Caco-2 (cell line): ENCODE data around the gene INPP4A. TPM values are rescaled to one million over a fixed set of nuclear protein-coding genes. Genes with fewer than 3 reads are reported as not detected.
"Not testable (repeated sequence)": the region's sequence is repeated elsewhere in the genome, so short reads cannot be mapped to it uniquely, and the experiment has no call there.

ENCODE experiments used
- BruUV-seq: library from RNA; stranded (reverse); fragments of 400-500 nt; replicated peaks from 2 replicates; lab custom pipeline; 2021; lab: Mats Ljungman, UMichigan
- CTCF ChIA-PET: fragments of 300-600 bp; sonication (Branson Sonifier 250); formaldehyde crosslinking; loops from one replicate; lab custom pipeline; 2022; ENCODE audit warnings: antibody characterized with exemption; lab: Charles Lee
- POLR2A ChIA-PET: fragments of 300-600 bp; sonication (Branson Sonifier 250); formaldehyde crosslinking; loops from one replicate; lab custom pipeline; 2022; ENCODE audit warnings: antibody characterized with exemption; lab: Charles Lee
- DNase-seq, 2 experiments: peaks; one replicate each; pipeline versions ENCODE4 v3.0.0 to v3.0.0-alpha.2; 2020 to 2022
- H3K27me3 ChIP-seq: replicated peaks from 2 replicates; pipeline ENCODE4 v1.6.0; 2011; ENCODE audit warnings: low read length; ENCODE audit not compliant: control insufficient read depth, insufficient read depth
- H3K36me3 ChIP-seq: 2 replicates; pipeline ENCODE4 v1.5.1; 2011; ENCODE audit warnings: low read length; ENCODE audit not compliant: control insufficient read depth, insufficient read depth
- H3K4me1 ChIP-seq: fragments of 250-450 bp; sonication (Bioruptor Pico); 2 replicates; pipeline ENCODE4 v1.5.1; 2020; ENCODE audit warnings: mild to moderate bottlenecking
- H3K4me3 ChIP-seq: 2 replicates; pipeline ENCODE4 v1.5.1; 2011; ENCODE audit warnings: low read depth, mild to moderate bottlenecking, control low read depth, low read length
- H3K9me3 ChIP-seq: fragments of 250-450 bp; sonication (Bioruptor Pico); 2 replicates; pipeline ENCODE4 v1.5.1; 2020; ENCODE audit warnings: mild to moderate bottlenecking, moderate library complexity
- H3K27ac Mint-ChIP-seq: one replicate; pipeline ENCODE4 v1.8.0; 2022; ENCODE audit warnings: mixed read lengths; ENCODE audit not compliant: unreplicated experiment
- H3K27me3 Mint-ChIP-seq: one replicate; pipeline ENCODE4 v1.8.0; 2022; ENCODE audit warnings: mixed read lengths; ENCODE audit not compliant: insufficient read depth, unreplicated experiment
- H3K36me3 Mint-ChIP-seq: one replicate; pipeline ENCODE4 v1.8.0; 2022; ENCODE audit warnings: mild to moderate bottlenecking, mixed read lengths; ENCODE audit not compliant: insufficient read depth, unreplicated experiment
- H3K4me1 Mint-ChIP-seq: one replicate; pipeline ENCODE4 v1.8.0; 2022; ENCODE audit warnings: low read depth, mixed read lengths; ENCODE audit not compliant: unreplicated experiment
- H3K4me3 Mint-ChIP-seq: one replicate; pipeline ENCODE4 v1.8.0; 2022; ENCODE audit warnings: mild to moderate bottlenecking, moderate library complexity, mixed read lengths; ENCODE audit not compliant: unreplicated experiment
- H3K9me3 Mint-ChIP-seq: one replicate; pipeline ENCODE4 v1.8.0; 2022; ENCODE audit warnings: mixed read lengths; ENCODE audit not compliant: unreplicated experiment
- intact Hi-C: fragments of 100-400 bp; cut with micrococcal nuclease; formaldehyde crosslinking; loops from one replicate; pipeline ENCODE4 v1.10.0; 2022; ENCODE audit not compliant: unreplicated experiment
- total RNA-seq: library from RNA; stranded (reverse); gene quantifications from 2 replicates; pipeline ENCODE4 v1.2.3, GENCODE V29; 2022
- TF ChIP-seq, protein P1 (sequence below), 2 experiments: fragments of 200-600 bp in 1 of 2; IDR thresholded peaks; 1 replicate in 1 of 2; 2 replicates in 1 of 2; pipeline versions ENCODE4 v1.5.1 to v1.8.0; 2011 to 2022; ENCODE audit warnings: antibody characterized with exemption in 1 of 2, control low read depth in 1 of 2, inconsistent platforms in 1 of 2, low read depth in 1 of 2, low read length in 1 of 2, mild to moderate bottlenecking in 1 of 2, moderate library complexity in 1 of 2; ENCODE audit not compliant: insufficient read depth in 1 of 2, severe bottlenecking in 1 of 2, unreplicated experiment in 1 of 2

Gene INPP4A
- total RNA-seq, 1 experiment from 2014 or later, result 26.3 TPM

DNA sequence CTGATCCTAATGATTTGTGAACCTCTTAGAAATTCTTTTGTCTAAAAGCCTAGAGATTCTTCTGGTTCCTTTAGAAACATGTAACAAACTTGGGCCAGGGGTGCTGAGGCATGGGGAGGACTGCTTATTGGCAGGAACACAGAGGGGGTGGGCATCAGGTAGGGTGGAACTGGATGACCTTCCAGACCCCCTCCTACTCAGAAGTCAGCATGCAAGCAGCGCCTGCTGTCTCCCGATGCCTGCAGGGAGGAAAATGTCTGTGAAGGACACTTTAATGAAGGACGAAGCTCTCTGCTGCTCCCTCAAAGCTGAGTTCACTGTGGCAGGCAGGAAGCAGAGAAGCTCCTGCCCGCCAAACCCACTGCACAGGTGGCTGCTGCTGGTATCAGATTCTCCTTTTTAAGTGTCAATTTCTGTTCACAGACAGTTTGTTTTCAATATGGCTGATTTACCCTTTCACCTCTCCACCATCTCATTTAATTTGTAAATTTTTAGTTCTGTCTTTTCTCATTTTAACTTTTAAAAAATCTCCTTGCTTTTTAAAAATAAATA lies 144.3 kb downstream of the INPP4A start:
- Mint-ChIP-seq H3K4me1 (no peaks in the 10 kb centered on the region), H3K4me3 (no peak overlapping the region), H3K27me3 (no peaks in the 10 kb centered on the region), H3K9me3 (no peaks in the 10 kb centered on the region), H3K27ac (no peak overlapping the region), H3K36me3 (peaks cover 7% of the 10 kb centered on the region)
- H3K4me3 ChIP-seq, result no peak overlapping the region
- no peaks in the 10 kb centered on the region for H3K36me3 ChIP-seq
- no peaks in the 10 kb centered on the region; the same call in 1 of the 2 replicates for H3K9me3 ChIP-seq
- DNase-seq, result no peak
- TF ChIP-seq, protein P1, sequence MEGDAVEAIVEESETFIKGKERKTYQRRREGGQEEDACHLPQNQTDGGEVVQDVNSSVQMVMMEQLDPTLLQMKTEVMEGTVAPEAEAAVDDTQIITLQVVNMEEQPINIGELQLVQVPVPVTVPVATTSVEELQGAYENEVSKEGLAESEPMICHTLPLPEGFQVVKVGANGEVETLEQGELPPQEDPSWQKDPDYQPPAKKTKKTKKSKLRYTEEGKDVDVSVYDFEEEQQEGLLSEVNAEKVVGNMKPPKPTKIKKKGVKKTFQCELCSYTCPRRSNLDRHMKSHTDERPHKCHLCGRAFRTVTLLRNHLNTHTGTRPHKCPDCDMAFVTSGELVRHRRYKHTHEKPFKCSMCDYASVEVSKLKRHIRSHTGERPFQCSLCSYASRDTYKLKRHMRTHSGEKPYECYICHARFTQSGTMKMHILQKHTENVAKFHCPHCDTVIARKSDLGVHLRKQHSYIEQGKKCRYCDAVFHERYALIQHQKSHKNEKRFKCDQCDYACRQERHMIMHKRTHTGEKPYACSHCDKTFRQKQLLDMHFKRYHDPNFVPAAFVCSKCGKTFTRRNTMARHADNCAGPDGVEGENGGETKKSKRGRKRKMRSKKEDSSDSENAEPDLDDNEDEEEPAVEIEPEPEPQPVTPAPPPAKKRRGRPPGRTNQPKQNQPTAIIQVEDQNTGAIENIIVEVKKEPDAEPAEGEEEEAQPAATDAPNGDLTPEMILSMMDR (IDR thresholded peaks at IDR 0.05; ENCODE audit: insufficient read depth in 1 of 2, low read depth in 1 of 2, low read length in 1 of 2, severe bottlenecking in 1 of 2, unreplicated experiment in 1 of 2), result no peak
- BruUV-seq, result no TSS peak
- H3K4me1 ChIP-seq, result peaks cover 5% of the 10 kb centered on the region
- POLR2A ChIA-PET, result no interaction called here
- CTCF ChIA-PET, result no interaction called here
- no peaks in the 10 kb centered on the region for H3K27me3 ChIP-seq
- intact Hi-C loops, result no loop called here

DNA sequence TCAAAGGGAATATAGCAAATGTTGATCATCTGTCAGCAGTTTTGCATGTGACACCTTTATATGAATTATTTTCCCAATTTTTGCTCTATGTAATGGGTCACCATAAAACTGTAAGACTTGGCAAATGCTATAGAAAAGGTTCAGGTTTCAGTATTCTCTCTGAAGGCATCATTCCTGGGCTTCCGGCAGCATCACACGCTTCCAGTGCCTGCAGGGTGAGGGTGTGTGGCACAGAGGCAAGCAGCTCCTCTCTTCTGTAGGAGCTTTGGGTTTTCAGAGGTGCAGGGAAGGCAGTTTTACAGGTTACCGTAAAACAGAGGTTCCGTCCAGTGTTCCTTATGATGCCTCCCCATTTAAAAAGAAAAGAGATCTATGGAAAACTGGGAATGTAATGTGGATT lies 144.8 kb downstream of the INPP4A start:
- no TSS peak for BruUV-seq
- Mint-ChIP-seq H3K4me3 (no peak overlapping the region), H3K36me3 (peaks cover 8% of the 10 kb centered on the region), H3K4me1 (no peaks in the 10 kb centered on the region), H3K27ac (no peak overlapping the region), H3K9me3 (no peaks in the 10 kb centered on the region), H3K27me3 (no peaks in the 10 kb centered on the region)
- CTCF ChIA-PET, result no interaction called here
- Histone ChIP-seq H3K4me3 (no peak overlapping the region), H3K4me1 (no peaks in the 10 kb centered on the region; the same call in 1 of the 2 replicates), H3K27me3 (no peaks in the 10 kb centered on the region), H3K36me3 (no peaks in the 10 kb centered on the region), H3K9me3 (no peaks in the 10 kb centered on the region; the same call in 1 of the 2 replicates)
- POLR2A ChIA-PET, result no interaction called here
- intact Hi-C loops, result no loop called here
- TF ChIP-seq, protein P1 (IDR thresholded peaks at IDR 0.05; ENCODE audit: insufficient read depth in 1 of 2, low read depth in 1 of 2, low read length in 1 of 2, severe bottlenecking in 1 of 2, unreplicated experiment in 1 of 2), result no peak
- DNase-seq, result no peak

DNA sequence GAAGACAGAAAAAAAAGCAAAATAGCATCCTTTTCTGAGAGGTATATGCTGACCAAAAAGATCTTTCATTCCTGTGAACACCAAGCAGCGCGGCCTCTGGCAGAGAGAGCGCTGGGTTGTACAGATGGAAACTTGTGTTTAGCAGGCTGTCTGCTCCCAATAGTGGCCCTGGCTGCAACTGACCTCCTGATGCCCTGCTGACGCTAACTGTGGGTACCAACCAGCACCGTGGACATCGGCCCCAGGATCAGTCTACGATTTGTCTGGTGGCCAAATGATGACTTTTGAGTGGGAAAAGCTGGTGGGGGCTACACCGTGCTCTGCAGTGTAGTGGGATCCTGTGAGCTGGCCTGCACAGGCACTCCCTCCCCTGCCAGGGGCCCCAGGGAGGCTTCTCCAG lies 147.9 kb downstream of the INPP4A start:
- H3K36me3 Mint-ChIP-seq, result peaks cover 21% of the 10 kb centered on the region
- H3K9me3 ChIP-seq, result no peaks in the 10 kb centered on the region; the same call in 1 of the 2 replicates

DNA sequence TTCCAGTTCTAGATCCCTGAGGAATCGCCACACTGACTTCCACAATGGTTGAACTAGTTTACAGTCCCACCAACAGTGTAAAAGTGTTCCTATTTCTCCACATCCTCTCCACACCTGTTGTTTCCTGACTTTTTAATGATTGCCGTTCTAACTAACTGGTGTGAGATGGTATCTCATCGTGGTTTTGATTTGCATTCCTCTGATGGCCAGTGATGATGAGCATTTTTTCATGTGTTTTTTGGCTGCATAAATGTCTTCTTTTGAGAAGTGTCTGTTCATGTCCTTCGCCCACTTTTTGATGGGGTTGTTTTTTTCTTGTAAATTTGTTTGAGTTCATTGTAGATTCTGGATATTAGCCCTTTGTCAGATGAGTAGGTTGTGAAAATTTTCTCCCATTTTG lies 150.0 kb downstream of the INPP4A start:
- peaks cover 31% of the 10 kb centered on the region for H3K36me3 Mint-ChIP-seq
- CTCF ChIA-PET, BruUV-seq, H3K4me3 ChIP-seq, H3K36me3 ChIP-seq, DNase-seq, H3K4me1 ChIP-seq, H3K27ac Mint-ChIP-seq, H3K4me1 Mint-ChIP-seq, H3K9me3 ChIP-seq, H3K9me3 Mint-ChIP-seq, H3K4me3 Mint-ChIP-seq, intact Hi-C loops, H3K27me3 Mint-ChIP-seq, POLR2A ChIA-PET, H3K27me3 ChIP-seq: not testable (repeated sequence)

More for the DNA sequence above, 147.9 kb downstream of the INPP4A start:
- no peaks in the 10 kb centered on the region for H3K36me3 ChIP-seq
- BruUV-seq, result no TSS peak
- H3K4me1 Mint-ChIP-seq, result no peaks in the 10 kb centered on the region
- H3K27me3 Mint-ChIP-seq, result no peaks in the 10 kb centered on the region
- ChIA-PET CTCF (no interaction called here), POLR2A (no interaction called here)
- H3K9me3 Mint-ChIP-seq, result no peaks in the 10 kb centered on the region
- H3K4me3 Mint-ChIP-seq, result no peak overlapping the region
- TF ChIP-seq, protein P1 (IDR thresholded peaks at IDR 0.05; ENCODE audit: insufficient read depth in 1 of 2, low read depth in 1 of 2, low read length in 1 of 2, severe bottlenecking in 1 of 2, unreplicated experiment in 1 of 2), result no peak
- no peak for DNase-seq
- intact Hi-C loops, result no loop called here
- no peaks in the 10 kb centered on the region for H3K4me1 ChIP-seq
- no peaks in the 10 kb centered on the region for H3K27me3 ChIP-seq
- H3K4me3 ChIP-seq, result no peak overlapping the region
- no peak overlapping the region for H3K27ac Mint-ChIP-seq
